Mesothelial cell of epicardium (in vitro differentiated cells): Measurements from ENCODE around the gene SOBP. TPM values are rescaled to one million over a fixed set of nuclear protein-coding genes. Genes with fewer than 3 reads are reported as not detected.

Experiments used
- DNase-seq, 2 experiments: peaks; one replicate each; pipeline ENCODE4 v3.0.0; 2021; ENCODE audit warnings: low spot score in 2 of 2; ENCODE audit not compliant: unreplicated experiment in 2 of 2
- H3K27ac Mint-ChIP-seq: 2 replicates; pipeline ENCODE4 v1.8.0; 2021; ENCODE audit warnings: mixed read lengths
- H3K27me3 Mint-ChIP-seq: 2 replicates; pipeline ENCODE4 v1.8.0; 2021; ENCODE audit warnings: low read depth, mixed read lengths
- H3K36me3 Mint-ChIP-seq: 2 replicates; pipeline ENCODE4 v1.8.0; 2021; ENCODE audit warnings: mixed read lengths
- H3K4me1 Mint-ChIP-seq: 2 replicates; pipeline ENCODE4 v1.8.0; 2021; ENCODE audit warnings: mixed read lengths
- H3K4me3 Mint-ChIP-seq: 2 replicates; pipeline ENCODE4 v1.8.0; 2021; ENCODE audit warnings: mild to moderate bottlenecking, moderate library complexity, mixed read lengths
- H3K9me3 Mint-ChIP-seq: 2 replicates; pipeline ENCODE4 v1.8.0; 2021; ENCODE audit warnings: mixed read lengths
- total RNA-seq: library from RNA; stranded (reverse); gene quantifications from 3 replicates; pipeline ENCODE4 v1.2.1, GENCODE V29; 2021
- TF ChIP-seq, protein P1 (sequence below): fragments of 200-600 bp; sonication (generic); IDR thresholded peaks from one replicate; pipeline ENCODE4 v1.5.0; 2021; ENCODE audit warnings: antibody characterized with exemption; ENCODE audit not compliant: unreplicated experiment

Gene SOBP
- total RNA-seq, 1 donor from 2014 or later = 7.6 TPM

DNA sequence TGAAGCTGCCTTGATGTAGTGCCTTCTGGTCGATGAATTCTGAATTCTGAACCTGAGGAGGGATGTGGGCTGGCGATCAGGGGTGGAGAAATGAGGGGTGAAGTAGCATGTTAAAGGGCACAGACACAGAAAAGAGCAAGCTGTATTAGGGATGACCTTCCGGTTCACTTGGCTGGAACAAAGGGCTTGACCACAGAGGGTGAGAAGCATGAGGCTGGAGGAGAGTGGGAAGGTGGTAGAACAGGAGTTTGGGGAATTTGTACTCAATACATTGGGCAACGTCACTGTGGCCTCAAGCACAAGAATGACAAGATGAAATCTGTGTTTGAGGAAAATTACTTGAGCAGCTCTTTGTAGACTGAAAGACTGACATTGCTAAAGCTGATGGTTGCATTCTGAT, 155.8 kb downstream of the SOBP start:
- Mint-ChIP-seq H3K27me3 (no peaks in the 10 kb centered on the region), H3K27ac (no peak overlapping the region), H3K4me3 (no peak overlapping the region), H3K36me3 (no peaks in the 10 kb centered on the region), H3K4me1 (peaks cover 9% of the 10 kb centered on the region), H3K9me3 (no peaks in the 10 kb centered on the region)
- TF ChIP-seq, protein P1, sequence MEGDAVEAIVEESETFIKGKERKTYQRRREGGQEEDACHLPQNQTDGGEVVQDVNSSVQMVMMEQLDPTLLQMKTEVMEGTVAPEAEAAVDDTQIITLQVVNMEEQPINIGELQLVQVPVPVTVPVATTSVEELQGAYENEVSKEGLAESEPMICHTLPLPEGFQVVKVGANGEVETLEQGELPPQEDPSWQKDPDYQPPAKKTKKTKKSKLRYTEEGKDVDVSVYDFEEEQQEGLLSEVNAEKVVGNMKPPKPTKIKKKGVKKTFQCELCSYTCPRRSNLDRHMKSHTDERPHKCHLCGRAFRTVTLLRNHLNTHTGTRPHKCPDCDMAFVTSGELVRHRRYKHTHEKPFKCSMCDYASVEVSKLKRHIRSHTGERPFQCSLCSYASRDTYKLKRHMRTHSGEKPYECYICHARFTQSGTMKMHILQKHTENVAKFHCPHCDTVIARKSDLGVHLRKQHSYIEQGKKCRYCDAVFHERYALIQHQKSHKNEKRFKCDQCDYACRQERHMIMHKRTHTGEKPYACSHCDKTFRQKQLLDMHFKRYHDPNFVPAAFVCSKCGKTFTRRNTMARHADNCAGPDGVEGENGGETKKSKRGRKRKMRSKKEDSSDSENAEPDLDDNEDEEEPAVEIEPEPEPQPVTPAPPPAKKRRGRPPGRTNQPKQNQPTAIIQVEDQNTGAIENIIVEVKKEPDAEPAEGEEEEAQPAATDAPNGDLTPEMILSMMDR = no peak
- no peak for DNase-seq

DNA sequence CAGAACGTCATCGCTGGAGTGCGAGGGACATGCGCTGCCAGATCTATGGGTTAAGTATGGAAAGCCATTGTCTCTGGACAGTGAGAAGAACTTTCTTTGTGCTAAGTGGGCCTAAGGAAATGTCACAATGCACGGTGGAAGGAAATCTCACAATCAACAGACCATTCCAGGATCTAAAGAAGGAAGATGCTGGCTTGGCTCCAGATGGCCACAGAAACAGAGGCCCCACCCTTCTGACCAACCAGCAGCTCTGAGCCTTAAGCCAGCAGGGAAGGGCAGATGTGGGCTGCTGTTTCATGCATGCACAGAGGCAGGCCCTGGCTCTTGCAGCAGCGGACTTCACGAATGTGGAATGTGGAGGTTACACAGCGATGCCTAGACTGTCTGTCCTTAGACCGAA, 156.3 kb downstream of the SOBP start:
- TF ChIP-seq, protein P1 = no peak
- no peaks in the 10 kb centered on the region for H3K36me3 Mint-ChIP-seq
- H3K4me1 Mint-ChIP-seq = peaks cover 9% of the 10 kb centered on the region
- H3K4me3 Mint-ChIP-seq = no peak overlapping the region
- no peaks in the 10 kb centered on the region for H3K27me3 Mint-ChIP-seq
- H3K9me3 Mint-ChIP-seq = peaks cover under 1% of the 10 kb centered on the region
- no peak overlapping the region for H3K27ac Mint-ChIP-seq
- no peak for DNase-seq

DNA sequence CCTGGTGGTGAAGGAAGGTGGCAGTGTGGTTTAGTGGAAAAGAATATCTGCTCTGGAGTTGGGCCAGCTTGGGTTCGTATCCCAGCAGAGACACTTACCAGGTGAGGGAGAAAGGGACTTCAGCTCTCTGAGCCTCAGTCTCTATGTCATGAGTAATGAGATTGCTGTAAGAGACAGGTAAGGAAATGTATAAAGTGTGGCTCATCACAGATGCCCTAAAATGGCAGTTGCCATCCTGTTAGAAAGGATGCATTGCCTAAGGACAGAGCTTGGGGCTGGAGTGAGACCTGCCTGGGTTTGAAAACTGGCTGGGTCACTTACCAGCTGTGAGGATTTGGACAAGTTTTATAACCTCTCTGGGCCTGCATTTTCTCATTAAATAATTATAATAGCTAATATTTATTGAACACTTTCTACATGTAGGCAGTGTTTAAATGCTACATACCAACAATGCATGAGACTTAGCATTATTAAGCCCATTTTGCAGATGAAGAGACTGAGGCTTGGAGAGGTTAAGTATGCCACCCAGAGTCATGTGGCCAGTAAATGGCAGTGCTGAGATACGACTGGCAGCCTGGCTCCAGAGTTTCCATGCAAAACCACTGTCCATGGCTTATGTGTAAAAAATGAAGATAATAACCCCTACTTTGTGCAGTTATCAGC, 157.0 kb downstream of the SOBP start:
- Mint-ChIP-seq H3K4me1 (peaks cover 9% of the 10 kb centered on the region), H3K36me3 (no peaks in the 10 kb centered on the region), H3K9me3 (peaks cover 7% of the 10 kb centered on the region), H3K27me3 (no peaks in the 10 kb centered on the region), H3K4me3 (no peak overlapping the region), H3K27ac (no peak overlapping the region)
- TF ChIP-seq, protein P1 = no peak
- no peak for DNase-seq

DNA sequence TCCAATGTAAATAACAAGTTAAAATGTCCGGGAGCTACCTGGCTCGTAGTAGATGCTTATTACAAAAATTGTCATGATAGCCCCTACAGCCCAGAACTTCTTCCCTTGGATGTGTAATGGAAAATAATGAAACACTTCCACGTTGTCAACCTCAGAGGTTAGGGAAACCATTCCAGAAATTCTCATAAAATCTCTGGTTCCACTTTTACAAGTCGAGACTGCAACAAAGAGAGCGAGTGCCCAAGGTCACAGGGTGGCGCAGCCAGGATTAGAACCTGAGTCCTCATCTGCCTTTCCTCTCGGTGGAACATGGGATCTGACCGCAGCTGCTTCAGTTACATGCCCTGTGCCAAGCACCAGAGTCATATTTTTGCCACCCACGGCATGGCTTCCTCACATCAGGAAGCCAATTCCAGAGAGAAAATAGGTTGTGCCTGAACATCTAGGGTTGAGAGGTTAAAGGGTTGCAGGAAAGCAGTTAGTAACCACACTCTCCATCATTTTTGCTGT, 157.6 kb downstream of the SOBP start:
- H3K27me3 Mint-ChIP-seq = no peaks in the 10 kb centered on the region
- DNase-seq = no peak
- H3K4me1 Mint-ChIP-seq = peaks cover 6% of the 10 kb centered on the region
- TF ChIP-seq, protein P1 = no peak
- no peak overlapping the region for H3K27ac Mint-ChIP-seq
- H3K9me3 Mint-ChIP-seq = peaks cover 13% of the 10 kb centered on the region
- no peaks in the 10 kb centered on the region for H3K36me3 Mint-ChIP-seq
- H3K4me3 Mint-ChIP-seq = no peak overlapping the region

DNA sequence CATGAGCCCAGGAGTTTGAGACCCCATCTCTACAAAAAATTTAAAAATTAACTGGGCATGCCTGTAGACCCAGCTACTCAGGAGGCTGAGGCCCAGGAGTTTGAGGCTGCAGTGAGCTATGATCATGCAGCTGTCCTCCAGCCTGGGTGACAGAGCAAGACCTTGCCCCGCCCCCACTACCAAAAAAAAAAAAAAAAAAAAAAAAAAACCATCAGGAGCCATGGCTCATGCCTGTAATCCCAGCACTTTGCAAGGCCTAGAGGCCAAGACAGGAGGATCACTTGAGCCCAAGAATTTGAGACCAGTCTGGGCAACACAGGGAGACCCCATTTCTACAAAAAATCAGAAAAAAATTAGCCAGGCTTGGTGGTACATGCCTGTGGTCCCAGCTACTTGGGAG, 159.1 kb downstream of the SOBP start:
- Mint-ChIP-seq H3K4me1 (peaks cover 2% of the 10 kb centered on the region), H3K4me3 (no peak overlapping the region), H3K27me3 (no peaks in the 10 kb centered on the region), H3K9me3 (peaks cover 13% of the 10 kb centered on the region), H3K27ac (no peak overlapping the region), H3K36me3 (no peaks in the 10 kb centered on the region)
- DNase-seq = no peak
- TF ChIP-seq, protein P1 = no peak
